ENCODE results near the gene ADCY2.

Gene ADCY2

GRCh38 chr5:7852542-7852941 lies 456.6 kb downstream of the ADCY2 start:
- FAIRE-seq (no peak), DNase-seq (ENCODE audit: insufficient read length, low spot score) (no peak)
- TF ChIP-seq CTCF (IDR thresholded peaks at IDR 0.05; ENCODE audit: insufficient read depth, missing control alignments), result no peak

GRCh38 chr5:7852988-7853387 lies 457.1 kb downstream of the ADCY2 start:
- no peak for TF ChIP-seq CTCF (IDR thresholded peaks at IDR 0.05; ENCODE audit: insufficient read depth, missing control alignments)
- DNase-seq (ENCODE audit: insufficient read length, low spot score), result no peak
- FAIRE-seq, result no peak

- TF ChIP-seq CTCF (IDR thresholded peaks at IDR 0.05; ENCODE audit: insufficient read depth, missing control alignments), result no peak
- FAIRE-seq (no peak), DNase-seq (ENCODE audit: insufficient read length, low spot score) (no peak)
These were observed 459.7 kb downstream of the ADCY2 start for GRCh38 chr5:7855611-7856010.

GRCh38 chr5:7856855-7857254 lies 460.9 kb downstream of the ADCY2 start:
- DNase-seq (ENCODE audit: insufficient read length, low spot score) (no peak), FAIRE-seq (no peak)
- peak; percentile 60 for TF ChIP-seq CTCF (IDR thresholded peaks at IDR 0.05; ENCODE audit: insufficient read depth, missing control alignments)

GRCh38 chr5:7857361-7857760 lies 461.4 kb downstream of the ADCY2 start:
- FAIRE-seq (no peak), DNase-seq (ENCODE audit: insufficient read length, low spot score) (no peak)
- TF ChIP-seq CTCF (IDR thresholded peaks at IDR 0.05; ENCODE audit: insufficient read depth, missing control alignments), result no peak

GRCh38 chr5:7857926-7858632 lies 462.1 kb downstream of the ADCY2 start:
- DNase-seq (ENCODE audit: insufficient read length, low spot score) (no peak), FAIRE-seq (no peak)
- no peak for TF ChIP-seq CTCF (IDR thresholded peaks at IDR 0.05; ENCODE audit: insufficient read depth, missing control alignments)

GRCh38 chr5:7866196-7866595 lies 470.3 kb downstream of the ADCY2 start:
- DNase-seq (ENCODE audit: insufficient read length, low spot score) (no peak), FAIRE-seq (no peak)
- no peak for TF ChIP-seq CTCF (IDR thresholded peaks at IDR 0.05; ENCODE audit: insufficient read depth, missing control alignments)
